HUES6 (cell line): ENCODE measurements around the gene FAAH.
A peak's percentile ranks its signal among the peaks of the same experiment; 100 is the strongest.

ENCODE experiments used
- H3K27ac ChIP-seq: 2 replicates; pipeline ENCODE4 v1.7.0; 2013; ENCODE audit warnings: low read depth, mild to moderate bottlenecking, low read length, inconsistent platforms
- H3K27me3 ChIP-seq: 2 replicates; pipeline ENCODE4 v1.6.1; 2013; ENCODE audit warnings: low read length; ENCODE audit not compliant: control insufficient read depth, insufficient read depth
- H3K36me3 ChIP-seq: 2 replicates; pipeline ENCODE4 v1.6.1; 2013; ENCODE audit warnings: low read length; ENCODE audit not compliant: control insufficient read depth, insufficient read depth
- H3K4me1 ChIP-seq: 2 replicates; pipeline ENCODE4 v1.6.1; 2013; ENCODE audit warnings: low read length; ENCODE audit not compliant: control insufficient read depth, insufficient read depth
- H3K4me3 ChIP-seq: 2 replicates; pipeline ENCODE4 v1.5.1; 2013; ENCODE audit warnings: low read depth, low read length
- H3K9ac ChIP-seq: one replicate; pipeline ENCODE4 v1.6.1; 2013; ENCODE audit warnings: mild to moderate bottlenecking, low read length
- H3K9me3 ChIP-seq: 2 replicates; pipeline ENCODE4 v1.6.1; 2013; ENCODE audit warnings: low read depth, low read length; ENCODE audit not compliant: control insufficient read depth, insufficient read depth

Gene FAAH

DNA sequence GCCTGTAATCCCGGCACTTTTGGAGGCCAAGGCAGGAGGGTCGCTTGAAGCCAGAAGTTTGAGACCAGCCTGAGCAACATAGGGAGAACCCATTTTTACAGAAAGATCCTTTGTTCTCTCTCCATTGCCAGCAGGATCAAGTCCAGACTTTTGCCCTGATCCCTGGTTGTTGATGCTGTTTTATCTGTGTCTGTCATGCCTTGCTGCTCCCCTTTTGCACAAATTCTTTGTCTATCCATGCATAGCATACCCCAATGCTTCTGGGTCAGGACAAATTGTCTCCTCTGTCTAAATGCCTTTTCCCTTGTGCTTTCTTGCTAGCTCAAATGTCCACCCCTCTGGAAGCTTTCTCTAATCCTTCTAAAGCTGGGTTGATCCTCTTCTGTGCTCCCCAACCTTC, 25.3 kb upstream of the FAAH start:
- Histone ChIP-seq H3K4me1 (no peaks in the 10 kb centered on the region), H3K4me3 (no peak overlapping the region), H3K36me3 (peaks cover 26% of the 10 kb centered on the region), H3K9me3 (no peaks in the 10 kb centered on the region), H3K27me3 (no peaks in the 10 kb centered on the region), H3K27ac (no peak overlapping the region), H3K9ac (no peak overlapping the region)

DNA sequence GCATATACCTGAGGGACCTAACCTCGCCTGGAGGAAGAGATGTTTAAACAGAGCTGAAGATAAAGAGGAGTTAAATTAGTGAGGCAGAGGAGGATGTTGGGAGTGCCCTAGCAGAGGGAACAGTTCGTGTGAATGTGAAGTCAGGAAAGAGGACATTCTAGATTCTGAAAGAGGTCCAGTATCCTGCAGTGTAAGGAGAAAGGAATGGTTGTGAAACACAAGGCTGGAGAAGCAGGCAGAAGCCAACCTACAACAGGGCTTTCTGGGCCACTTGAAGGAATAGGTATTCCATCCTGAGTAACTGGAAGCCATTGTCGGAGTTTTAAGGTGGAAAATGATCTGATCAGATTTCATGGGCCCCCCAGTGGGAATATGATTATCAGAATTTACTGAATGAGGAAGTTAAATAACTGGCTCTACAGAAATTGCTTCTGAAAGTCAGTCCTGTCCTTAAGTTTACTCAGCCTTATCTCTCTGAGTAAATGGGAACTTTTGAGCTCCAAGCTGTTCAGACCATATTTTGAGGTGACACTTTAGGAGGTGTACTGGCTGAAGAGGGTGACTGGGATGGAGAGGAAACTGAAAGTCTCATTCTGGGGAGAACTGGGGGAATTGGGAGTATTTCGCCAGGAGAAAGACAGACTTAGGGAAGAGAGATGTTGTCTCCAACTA, 24.4 kb upstream of the FAAH start:
- no peak overlapping the region for H3K9ac ChIP-seq

DNA sequence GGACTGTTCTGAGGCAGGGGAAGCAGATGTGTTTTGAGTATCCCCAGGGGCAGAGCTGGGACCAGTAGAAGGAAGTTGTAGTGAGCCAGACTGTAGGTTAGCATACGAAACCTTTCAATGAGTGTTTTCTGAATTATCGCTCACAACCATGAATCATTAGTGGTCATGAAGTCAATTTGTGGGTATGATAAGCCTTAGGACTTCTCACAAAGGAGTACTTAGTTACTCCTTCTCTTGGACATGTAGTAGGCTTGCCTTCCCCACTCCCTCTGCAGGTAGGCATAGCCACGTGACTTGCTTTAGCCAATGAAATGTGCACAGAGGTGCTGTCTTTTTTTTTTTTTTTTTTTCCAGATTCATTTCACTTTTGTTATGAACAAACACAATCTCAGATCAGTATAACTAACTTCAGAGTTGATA, 23.9 kb upstream of the FAAH start:
- Histone ChIP-seq H3K36me3 (peaks cover 17% of the 10 kb centered on the region), H3K9me3 (no peaks in the 10 kb centered on the region), H3K4me3 (no peak overlapping the region), H3K27me3 (no peaks in the 10 kb centered on the region), H3K27ac (no peak overlapping the region), H3K9ac (no peak overlapping the region), H3K4me1 (no peaks in the 10 kb centered on the region)

More for the DNA sequence above, 24.4 kb upstream of the FAAH start:
- Histone ChIP-seq H3K4me3 (no peak overlapping the region), H3K27me3 (no peaks in the 10 kb centered on the region), H3K36me3 (peaks cover 22% of the 10 kb centered on the region), H3K4me1 (no peaks in the 10 kb centered on the region), H3K9me3 (no peaks in the 10 kb centered on the region), H3K27ac (no peak overlapping the region)

DNA sequence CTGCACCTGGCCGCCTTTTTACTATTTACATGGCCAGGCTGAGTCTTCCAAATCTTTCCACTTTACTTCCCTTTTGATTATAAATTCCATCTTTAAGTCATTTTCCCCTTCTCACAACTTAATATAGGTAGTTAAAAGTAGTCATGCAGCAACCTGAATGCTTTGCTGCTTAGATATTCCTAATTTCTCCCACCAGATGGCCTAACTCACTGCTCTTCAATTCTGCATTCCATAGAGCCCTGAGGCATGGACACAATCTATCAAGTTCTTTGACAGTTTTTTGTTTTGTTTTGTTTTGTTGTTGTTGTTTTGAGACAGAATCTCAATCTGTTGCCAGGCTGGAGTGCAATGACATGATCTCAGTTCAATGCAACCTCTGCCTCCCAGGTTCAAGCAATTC, 21.7 kb upstream of the FAAH start:
- H3K27ac ChIP-seq: no peak overlapping the region
- no peaks in the 10 kb centered on the region for H3K4me1 ChIP-seq
- H3K36me3 ChIP-seq: peaks cover 8% of the 10 kb centered on the region
- no peaks in the 10 kb centered on the region for H3K9me3 ChIP-seq
- H3K9ac ChIP-seq: no peak overlapping the region
- H3K27me3 ChIP-seq: no peaks in the 10 kb centered on the region
- no peak overlapping the region for H3K4me3 ChIP-seq

DNA sequence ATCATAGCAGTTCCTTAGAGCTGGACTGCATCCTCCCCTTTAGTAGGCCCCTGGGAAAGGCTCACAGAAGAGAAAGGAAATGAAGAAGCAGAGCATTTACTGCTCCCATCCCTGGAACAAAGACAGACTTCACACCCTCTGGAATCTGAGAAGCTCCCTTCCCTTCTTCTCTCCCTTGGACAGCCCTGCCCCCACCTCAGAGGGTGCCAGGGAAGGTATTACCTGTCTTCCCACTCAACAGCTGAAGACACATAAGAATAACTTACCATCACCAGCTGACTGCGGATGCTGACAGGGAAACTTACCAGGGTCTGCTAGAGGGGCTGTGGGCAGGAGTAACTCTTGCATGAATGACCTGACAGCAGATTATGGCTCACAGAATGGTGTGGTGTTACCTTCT, 14.1 kb upstream of the FAAH start:
- Histone ChIP-seq H3K9me3 (peaks cover 11% of the 10 kb centered on the region; the same call in 1 of the 2 replicates), H3K36me3 (no peaks in the 10 kb centered on the region), H3K27me3 (no peaks in the 10 kb centered on the region), H3K27ac (no peak overlapping the region), H3K4me1 (peaks cover 8% of the 10 kb centered on the region), H3K4me3 (no peak overlapping the region), H3K9ac (no peak overlapping the region)

DNA sequence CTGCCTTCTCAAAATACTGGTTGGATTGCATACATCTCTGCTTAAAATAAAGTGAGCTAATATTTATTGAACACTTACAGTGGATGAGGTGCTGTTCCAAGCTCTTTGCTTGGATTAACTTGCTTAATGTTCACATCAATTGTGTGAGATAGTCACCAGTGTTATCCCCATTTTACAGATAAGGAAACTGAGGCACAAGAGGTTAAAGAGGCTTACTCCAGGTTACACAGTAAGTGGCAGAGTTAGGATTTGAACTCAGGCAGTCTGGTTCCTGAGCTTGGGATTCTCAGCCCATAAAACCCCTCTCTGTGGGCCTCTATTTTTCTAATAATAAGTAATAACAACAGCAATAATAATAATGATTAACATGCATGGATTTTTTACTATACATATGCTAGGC, 13.6 kb upstream of the FAAH start:
- no peak overlapping the region for H3K9ac ChIP-seq
- H3K36me3 ChIP-seq: no peaks in the 10 kb centered on the region
- H3K4me3 ChIP-seq: no peak overlapping the region
- H3K27ac ChIP-seq: no peak overlapping the region
- H3K4me1 ChIP-seq: peaks cover 8% of the 10 kb centered on the region
- no peaks in the 10 kb centered on the region for H3K27me3 ChIP-seq
- peaks cover 11% of the 10 kb centered on the region; the same call in 1 of the 2 replicates for H3K9me3 ChIP-seq

DNA sequence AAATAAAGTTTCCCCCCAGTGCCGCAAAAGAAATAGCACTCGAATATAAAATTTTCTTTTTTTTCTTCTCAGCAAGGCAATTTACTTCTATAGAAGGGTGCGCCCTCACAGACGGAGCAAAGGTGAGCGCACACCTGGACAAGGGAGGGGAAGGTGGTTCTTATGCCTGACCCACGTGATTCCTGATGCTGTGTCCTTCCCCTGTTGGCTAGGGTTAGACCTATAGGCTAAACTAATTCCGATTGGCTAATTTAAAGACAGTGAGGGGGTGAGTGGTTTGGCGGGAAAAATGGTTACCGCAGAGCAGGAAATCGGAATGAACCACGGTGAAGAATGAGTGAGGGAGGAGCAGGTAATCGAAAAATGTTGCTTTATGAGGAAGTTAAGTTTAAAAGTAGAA, 607 bp upstream of the FAAH start:
- Histone ChIP-seq H3K9ac (no peak overlapping the region), H3K36me3 (no peaks in the 10 kb centered on the region), H3K9me3 (peaks cover 18% of the 10 kb centered on the region), H3K4me3 (peak overlapping the region; percentile 88), H3K27ac (no peak overlapping the region), H3K27me3 (peaks cover 35% of the 10 kb centered on the region), H3K4me1 (peaks cover 7% of the 10 kb centered on the region; the same call in 1 of the 2 replicates)

DNA sequence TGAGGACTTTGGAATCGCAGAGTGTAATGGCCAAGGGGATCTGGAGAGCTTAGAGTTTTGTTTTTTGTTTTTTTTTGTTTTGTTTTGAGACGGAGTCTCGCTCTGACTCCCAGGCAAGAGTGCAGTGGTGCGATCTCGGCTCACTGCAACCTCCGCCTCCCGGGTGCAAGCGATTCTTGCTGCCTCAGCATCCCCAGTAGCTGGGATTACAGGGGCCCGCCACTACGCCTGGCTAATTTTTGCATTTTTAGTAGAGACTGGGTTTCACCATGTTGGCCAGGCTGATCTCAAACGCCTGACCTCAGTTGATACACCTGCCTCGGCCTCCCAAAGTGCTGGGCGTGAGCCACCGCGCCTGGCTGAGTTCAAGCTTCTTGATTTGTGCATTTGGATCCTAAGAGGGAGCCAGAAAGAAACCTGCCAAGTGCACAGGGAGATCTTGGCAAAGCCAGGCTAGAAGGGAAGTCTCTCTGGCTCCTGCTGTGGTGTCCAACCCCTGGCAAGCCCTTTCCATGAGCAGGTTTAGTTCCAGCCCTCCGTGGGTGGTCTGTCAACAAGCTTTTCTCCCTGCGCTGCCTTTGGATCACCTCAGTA, 852 bp downstream of the FAAH start:
- Histone ChIP-seq H3K9me3 (peaks cover 18% of the 10 kb centered on the region), H3K27me3 (peaks cover 35% of the 10 kb centered on the region), H3K27ac (no peak overlapping the region), H3K36me3 (no peaks in the 10 kb centered on the region), H3K4me3 (peak overlapping the region; percentile 88), H3K9ac (peak overlapping the region; percentile 50), H3K4me1 (peaks cover 7% of the 10 kb centered on the region; the same call in 1 of the 2 replicates)

DNA sequence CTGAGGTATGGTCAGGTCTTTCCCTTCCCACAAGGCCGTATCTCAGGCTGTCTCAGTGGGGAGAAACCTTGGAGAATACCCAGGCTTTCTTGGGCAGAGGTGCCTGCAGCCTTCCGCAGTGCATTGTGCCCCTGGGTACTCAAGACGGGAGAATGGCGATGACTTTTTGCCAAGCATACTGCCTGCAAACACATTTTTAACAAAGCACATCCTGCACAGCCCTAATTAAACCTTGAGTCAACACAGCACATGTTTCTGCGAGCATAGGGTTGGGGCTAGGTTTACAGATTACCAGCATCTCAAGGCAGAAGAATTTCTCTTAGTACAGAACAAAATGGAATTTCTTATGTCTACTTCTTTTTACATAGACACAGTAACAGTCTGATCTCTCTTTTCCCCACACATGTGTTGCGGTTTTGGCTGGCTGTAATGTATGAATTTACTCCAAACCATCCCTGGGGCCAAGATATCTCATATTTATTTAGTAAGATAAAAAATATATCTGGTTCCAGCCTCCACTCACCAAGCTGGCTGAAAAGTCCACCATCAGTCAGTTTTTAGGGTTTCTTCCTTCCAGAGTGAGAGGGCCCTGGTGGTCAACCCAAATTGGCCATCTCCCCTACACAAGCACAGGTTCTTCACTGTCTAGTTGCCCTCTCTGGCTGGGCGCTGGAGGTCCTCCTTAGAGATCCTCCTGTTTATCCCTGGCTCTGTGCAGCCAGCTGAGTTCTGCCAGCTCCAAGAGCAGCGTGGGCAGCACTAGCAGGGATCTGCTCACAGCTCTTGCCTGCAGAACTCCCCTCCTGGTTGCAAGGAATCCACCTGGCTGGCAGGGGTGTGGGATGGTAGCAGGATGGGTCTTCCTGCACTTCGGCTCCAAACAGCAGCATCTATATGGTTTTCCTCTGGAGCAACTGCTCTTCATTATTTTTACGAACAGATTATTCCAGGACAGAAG, 2.6 kb downstream of the FAAH start:
- Histone ChIP-seq H3K27me3 (peaks cover 38% of the 10 kb centered on the region), H3K36me3 (no peaks in the 10 kb centered on the region), H3K4me1 (peaks cover 18% of the 10 kb centered on the region), H3K9me3 (peaks cover 18% of the 10 kb centered on the region), H3K9ac (no peak overlapping the region), H3K4me3 (no peak overlapping the region), H3K27ac (no peak overlapping the region)

DNA sequence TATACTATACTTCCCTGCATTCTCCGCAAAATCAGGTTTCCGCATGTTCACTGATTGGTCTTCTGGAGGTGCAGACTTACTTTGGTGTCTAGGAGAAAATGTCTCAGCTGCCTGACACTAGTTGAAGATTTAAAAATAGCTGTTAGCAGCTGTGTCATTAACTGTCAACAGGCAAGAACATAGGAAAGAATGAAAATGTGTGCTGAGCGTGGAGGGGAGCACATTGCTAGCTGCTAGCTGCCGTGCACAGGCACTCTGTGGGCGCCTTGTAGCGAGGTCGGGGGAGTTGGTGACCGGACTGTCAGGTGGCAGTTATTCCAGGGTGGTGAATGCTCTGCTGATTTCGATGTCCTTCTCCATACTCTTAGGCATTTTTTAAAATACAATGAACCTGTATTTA, 5.2 kb downstream of the FAAH start:
- no peaks in the 10 kb centered on the region for H3K36me3 ChIP-seq
- no peak overlapping the region for H3K9ac ChIP-seq
- peaks cover 27% of the 10 kb centered on the region for H3K27me3 ChIP-seq
- H3K4me1 ChIP-seq: peaks cover 23% of the 10 kb centered on the region
- no peak overlapping the region for H3K27ac ChIP-seq
- no peaks in the 10 kb centered on the region for H3K9me3 ChIP-seq
- H3K4me3 ChIP-seq: no peak overlapping the region

DNA sequence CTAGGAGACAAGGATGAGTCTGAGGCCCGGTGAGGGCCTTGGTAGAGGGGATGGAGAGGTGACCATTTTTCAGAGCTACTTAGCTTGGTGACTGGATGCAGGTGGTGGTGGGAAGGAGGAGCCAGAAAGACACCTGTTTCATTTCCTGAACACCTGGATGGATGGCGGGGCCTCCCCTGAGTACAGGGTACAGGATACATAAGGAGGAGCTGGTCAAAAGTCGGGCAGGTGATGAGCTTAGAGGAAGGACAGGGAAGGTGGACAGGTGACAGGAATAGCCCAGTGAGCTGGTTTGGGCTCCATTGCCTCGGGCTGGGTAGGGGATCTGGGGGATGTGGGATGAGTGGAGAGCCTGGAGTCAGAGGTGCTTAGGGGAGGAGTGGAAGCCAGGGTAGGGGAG, 6.3 kb downstream of the FAAH start:
- H3K4me3 ChIP-seq: no peak overlapping the region
- H3K9me3 ChIP-seq: no peaks in the 10 kb centered on the region
- peaks cover 17% of the 10 kb centered on the region for H3K4me1 ChIP-seq
- H3K27me3 ChIP-seq: peaks cover 16% of the 10 kb centered on the region
- H3K9ac ChIP-seq: no peak overlapping the region
- H3K36me3 ChIP-seq: no peaks in the 10 kb centered on the region
- no peak overlapping the region for H3K27ac ChIP-seq
